ENCODE results near the gene TMEM143. TPM values are rescaled to one million over a fixed set of nuclear protein-coding genes. Genes with fewer than 3 reads are reported as not detected.

TMEM143 gene
- total and polyA plus RNA-seq, 2 donors (not counting 3 experiments of a cell fraction or from before 2014, with no cell fraction given): 5.4 to 7.3 TPM

GRCh38 chr19:48332662-48333466, 30.9 kb downstream of the TMEM143 start:
- peaks cover 16% of the 10 kb centered on the region for H3K4me1 ChIP-seq (ENCODE audit: control insufficient read depth, extremely low read depth, insufficient read depth, low read length)
- BruUV-seq (replicated peaks): no TSS peak
- peak overlapping the region; percentile 64 for H3K27ac ChIP-seq (ENCODE audit: insufficient read depth, low read depth, low read length)
- dilution Hi-C loops (cut with MboI; ENCODE audit: extremely low pct_ligation_motif_present, low sequenced_read_pairs): no loop called here
- ChIA-PET CTCF (interaction anchor here (0.7 to 10.0 kb wide), 16 partner anchors 13 to 254 kb away, joined by 3 to 486 read pairs (median 5); partner anchors contain the start of genes EMP3, SYNGR4 and TMEM143), POLR2A (interaction anchor here (0.8 to 0.9 kb wide), 3 partner anchors 11 to 15 kb away, joined by 3 to 5 read pairs (median 3); a partner anchor contains a TSS)
- H3K36me3 ChIP-seq (ENCODE audit: control insufficient read depth in 2 of 2, extremely low read depth in 1 of 2, insufficient read depth in 2 of 2, low read length in 2 of 2): no peaks in the 10 kb centered on the region
- peak overlapping the region; percentile 10 for H3K9ac ChIP-seq (replicated peaks; ENCODE audit: extremely low read depth, insufficient read depth, low read length)
- FAIRE-seq (peak; percentile 97), DNase-seq (ENCODE audit: low read depth, low spot score) (peak; percentile 97)
- peaks cover under 1% of the 10 kb centered on the region for H3K79me2 ChIP-seq (ENCODE audit: control insufficient read depth, insufficient read depth, low read length)
- H3K9me1 ChIP-seq (replicated peaks; ENCODE audit: control insufficient read depth, extremely low read depth, insufficient read depth, low read length): no peaks in the 10 kb centered on the region
- intact Hi-C loops (cut with micrococcal nuclease): loop anchor here (1.0 kb wide), 1 partner anchor 13 kb away; no protein-coding TSS in a partner anchor
- H3K27me3 ChIP-seq (ENCODE audit: control insufficient read depth in 2 of 2, insufficient read depth in 2 of 2, low read length in 2 of 2): no peaks in the 10 kb centered on the region
- no peak for TF ChIP-seq CTCF (IDR thresholded peaks at IDR 0.05; ENCODE audit: extremely low read depth in 1 of 2, insufficient read depth in 1 of 2, low read depth in 1 of 2, low read length in 2 of 2)
- TF ChIP-seq GATA2 (IDR thresholded peaks at IDR 0.05; ENCODE audit: insufficient read depth, insufficient read length, low read depth, low read length): no peak
- no peak for TF ChIP-seq MAX (IDR thresholded peaks at IDR 0.05; ENCODE audit: insufficient read depth, insufficient read length)
- peak; percentile 30 for TF ChIP-seq POLR2AphosphoS5 (IDR thresholded peaks at IDR 0.05; ENCODE audit: insufficient read depth, low read depth, low read length)
- H2AFZ ChIP-seq (ENCODE audit: low read depth, low read length): peak overlapping the region; percentile 52
- no peaks in the 10 kb centered on the region for H3K9me3 ChIP-seq (replicated peaks; ENCODE audit: control insufficient read depth, insufficient read depth, low read length)
- peak overlapping the region in 2 of 3 experiments; percentile 18 to 29 for H3K4me3 ChIP-seq (replicated peaks in 1 of 3; ENCODE audit: insufficient read depth in 1 of 3, low read depth in 1 of 3, low read length in 3 of 3)
- peak overlapping the region; percentile 65 for H3K4me2 ChIP-seq (ENCODE audit: insufficient read depth, low read length)
- H4K20me1 ChIP-seq (replicated peaks; ENCODE audit: control insufficient read depth, extremely low read depth, insufficient read depth, low read length): no peaks in the 10 kb centered on the region
